HG03196 (cell line): ENCODE results near the gene SPEF2.

Experiments
- ATAC-seq: cut with Tn5 transposase; IDR thresholded peaks from one replicate; pipeline ENCODE4 v1.9.1; 2021; ENCODE audit not compliant: unreplicated experiment

SPEF2 gene

DNA sequence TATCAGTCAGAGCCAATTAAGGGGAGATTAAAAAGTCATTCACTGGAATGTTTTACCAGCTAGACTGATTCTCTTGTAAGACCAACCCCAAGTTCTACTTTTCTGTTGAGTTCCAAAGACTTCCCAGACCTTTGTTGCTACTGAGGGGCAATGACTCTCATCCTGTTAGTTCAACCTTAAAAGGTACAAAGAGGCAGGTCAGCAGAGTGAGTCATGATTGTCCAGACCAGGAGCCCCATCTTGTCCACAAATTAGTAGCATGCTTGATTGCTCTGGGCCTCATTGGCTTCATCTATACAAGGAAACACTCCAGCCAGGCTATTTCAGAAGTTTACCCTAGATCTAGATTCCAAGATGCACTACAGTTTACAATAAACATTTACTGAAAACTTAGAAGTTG, 159.1 kb downstream of the SPEF2 start:
- no peak for ATAC-seq

DNA sequence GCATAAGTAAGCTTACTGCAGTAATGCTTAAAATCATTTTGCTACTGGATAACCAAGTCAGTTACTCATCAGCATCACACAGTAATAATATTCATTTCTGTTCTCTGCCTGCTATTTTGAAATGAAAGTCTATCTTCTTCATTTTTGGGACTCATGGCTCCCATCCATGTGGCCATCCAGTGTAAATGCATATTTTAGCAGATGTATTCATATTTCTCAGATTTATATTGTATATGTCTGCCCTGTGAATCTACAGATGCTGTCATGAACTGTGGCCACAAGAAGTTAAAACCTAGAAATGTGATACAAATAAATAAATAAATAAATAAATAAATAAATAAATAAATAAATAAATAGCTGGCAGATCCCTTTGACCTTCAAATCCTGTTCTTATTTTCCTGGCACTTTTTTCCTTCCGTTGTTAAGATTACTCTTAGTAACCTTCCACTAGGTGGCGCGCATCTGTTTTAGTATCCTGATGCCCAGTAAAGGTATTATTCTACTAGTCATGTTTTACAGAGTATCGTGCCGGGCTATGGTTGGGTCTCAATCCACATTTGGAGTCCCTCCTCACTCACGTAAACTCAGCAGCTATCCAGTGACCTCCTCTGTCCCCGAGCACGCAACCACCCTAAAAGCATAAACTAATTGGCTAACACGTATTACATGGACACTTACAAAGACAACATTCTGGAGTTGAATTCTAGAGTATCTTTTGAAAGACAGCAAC, 159.9 kb downstream of the SPEF2 start:
- ATAC-seq, result no peak

DNA sequence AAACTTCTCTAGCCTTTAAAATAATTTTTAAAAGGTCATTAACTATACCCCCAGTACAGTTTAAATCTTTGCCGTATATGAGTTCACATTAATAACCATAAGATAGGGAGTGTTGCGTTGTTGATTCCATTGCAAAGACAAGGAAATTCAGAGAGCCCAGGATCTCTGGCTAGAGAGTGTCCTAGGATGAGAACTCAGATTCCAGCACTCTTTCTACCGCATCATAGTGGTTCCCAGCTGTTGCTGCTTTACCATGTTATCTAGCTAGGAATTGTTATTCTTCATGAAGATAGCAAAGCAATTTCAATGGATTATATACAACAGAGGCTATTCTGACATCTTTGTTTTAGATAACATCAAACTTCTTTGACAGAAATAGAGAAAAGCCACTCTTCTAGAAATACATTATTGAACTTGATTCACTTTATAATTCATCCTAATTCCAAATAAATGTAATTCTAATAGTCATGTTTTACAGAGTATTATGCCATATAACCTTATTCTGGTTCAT, 160.7 kb downstream of the SPEF2 start:
- no peak for ATAC-seq

DNA sequence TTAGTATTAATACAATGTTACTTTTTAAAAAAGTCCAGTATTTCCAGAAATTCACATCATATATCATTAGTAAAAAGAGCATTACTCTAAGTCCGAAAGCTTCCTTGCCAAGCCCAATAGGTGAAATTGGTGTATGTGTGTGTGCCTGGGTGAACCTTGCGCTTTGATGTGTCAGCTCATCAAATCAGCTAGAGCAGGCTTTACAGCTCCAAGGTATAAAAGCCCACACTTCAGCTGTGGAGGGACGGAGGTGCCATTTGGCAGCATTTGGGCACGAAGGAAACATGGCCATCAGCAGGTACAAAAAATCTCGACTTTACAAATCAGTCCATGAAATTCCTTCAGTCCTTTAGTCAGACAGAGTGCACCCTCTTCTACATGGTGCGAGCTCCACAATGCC, 162.6 kb downstream of the SPEF2 start:
- no peak for ATAC-seq

DNA sequence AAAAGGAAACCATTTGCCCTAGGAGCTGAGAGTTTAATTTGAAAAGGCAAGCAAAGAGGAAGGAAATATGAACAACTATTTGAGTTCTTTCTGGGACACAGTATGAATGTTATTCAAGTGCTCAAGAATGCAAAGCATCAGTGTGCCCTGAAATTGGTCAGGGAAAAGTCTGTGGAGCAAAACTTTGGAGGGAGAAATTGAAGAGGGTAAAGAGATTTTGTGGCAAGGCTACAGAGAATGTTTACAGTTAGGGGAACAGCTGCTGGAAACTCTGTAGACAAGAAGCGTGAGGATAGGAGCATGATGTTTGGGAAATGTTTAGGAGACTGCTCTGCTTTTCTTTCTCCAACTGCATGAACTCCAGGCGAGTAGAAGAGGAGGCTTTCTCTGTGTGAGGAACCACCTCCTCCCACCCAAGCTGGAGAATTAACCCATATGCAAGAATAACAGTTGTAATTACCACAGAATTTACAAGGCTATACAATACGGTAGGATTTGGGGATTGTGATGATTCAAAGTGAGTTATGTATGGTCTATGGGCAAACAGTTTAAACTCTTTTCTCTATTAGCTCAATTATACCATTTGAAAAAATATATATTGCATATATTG, 163.6 kb downstream of the SPEF2 start:
- ATAC-seq, result no peak

DNA sequence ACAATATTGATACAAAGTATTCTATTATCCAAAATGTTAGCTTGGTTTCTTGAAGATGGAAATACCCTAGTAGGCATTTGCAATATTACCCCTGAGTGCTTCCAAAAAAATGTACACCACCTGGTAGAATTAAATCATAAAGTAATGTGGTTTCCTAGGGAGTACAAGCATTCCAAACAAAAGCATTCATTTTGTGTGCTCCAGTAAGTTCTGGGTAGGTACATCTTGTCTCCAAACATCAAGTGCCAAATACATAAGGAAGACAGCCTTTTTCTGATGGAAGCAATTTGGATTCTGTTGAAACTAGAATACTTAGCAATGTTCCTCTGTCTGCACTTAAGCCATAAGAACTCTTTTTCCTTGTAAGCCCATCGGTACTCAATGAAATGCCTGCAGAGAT, 165.9 kb downstream of the SPEF2 start:
- no peak for ATAC-seq

DNA sequence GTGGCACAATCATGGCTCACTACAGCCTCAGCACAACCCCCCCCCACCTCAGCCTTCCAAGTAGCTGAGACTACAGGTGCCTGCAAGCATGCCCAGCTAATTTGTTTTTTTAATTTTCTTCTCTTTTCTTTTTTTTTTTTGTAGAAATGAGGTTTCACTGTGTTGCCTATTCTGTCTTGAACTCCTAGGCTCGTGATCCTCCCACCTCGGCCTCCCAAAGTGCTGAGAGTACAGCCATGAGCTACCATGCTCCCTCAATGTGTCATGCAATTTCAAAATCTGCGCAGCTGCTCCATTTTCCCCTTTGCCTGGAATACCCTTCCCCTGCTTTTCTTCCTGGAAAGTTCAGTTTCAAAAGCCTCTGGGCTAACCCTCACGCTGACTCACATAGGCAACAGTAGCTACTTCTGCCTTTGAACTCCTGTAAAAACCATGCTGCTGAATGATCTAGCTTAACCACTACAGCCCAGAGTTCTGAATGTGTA, 168.0 kb downstream of the SPEF2 start:
- ATAC-seq, result no peak

DNA sequence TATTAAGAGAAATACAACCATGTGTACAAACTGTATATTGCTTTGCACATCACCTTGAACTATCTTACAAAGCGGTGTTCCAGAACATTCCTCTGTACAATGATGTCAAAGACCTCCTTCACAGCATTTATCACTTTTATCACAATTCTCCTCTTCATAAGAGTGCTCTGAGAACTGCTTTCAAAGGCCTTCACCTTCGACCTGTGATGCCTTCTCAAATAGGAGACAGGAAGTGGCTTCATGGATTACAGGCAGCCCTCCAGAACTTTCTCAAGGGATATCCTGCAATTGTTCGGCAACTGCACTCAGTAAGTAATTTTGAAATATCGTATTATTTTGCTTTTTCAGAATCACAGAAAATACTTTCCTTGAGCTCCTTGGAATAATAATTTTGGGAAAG, 171.1 kb downstream of the SPEF2 start:
- no peak for ATAC-seq

DNA sequence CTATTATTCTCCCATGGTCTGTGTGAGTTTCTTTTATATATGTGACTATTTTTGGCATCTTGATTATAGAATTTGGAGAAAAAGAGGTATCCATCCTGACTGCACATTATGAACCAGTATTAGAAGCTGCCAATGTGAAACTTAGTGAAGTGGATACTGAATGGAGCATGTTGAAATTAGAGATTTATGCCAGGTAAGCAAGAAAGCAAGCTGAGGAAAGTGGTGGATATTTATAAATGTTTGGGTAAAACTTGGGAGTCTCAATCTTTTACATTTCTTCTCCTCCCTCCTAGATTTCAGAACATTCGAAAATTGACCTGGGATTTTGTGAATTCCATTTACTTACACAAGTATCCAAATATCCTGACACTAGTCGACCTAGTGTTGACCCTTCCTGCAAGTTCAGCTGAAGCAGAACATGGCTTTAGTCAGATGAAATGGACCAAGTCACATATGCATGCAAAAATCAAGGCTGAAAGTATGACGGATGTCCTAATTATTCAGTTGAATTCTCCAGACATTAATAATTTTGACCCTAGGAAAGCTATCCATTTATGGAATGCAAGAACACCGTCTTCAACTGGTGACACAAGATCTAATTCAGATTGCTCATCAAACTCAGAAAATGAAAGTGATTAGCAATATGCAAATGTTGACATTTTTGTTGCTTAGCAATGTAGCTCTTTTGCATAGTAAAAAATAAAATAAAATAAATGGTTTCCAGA, 172.2 kb downstream of the SPEF2 start:
- no peak for ATAC-seq

DNA sequence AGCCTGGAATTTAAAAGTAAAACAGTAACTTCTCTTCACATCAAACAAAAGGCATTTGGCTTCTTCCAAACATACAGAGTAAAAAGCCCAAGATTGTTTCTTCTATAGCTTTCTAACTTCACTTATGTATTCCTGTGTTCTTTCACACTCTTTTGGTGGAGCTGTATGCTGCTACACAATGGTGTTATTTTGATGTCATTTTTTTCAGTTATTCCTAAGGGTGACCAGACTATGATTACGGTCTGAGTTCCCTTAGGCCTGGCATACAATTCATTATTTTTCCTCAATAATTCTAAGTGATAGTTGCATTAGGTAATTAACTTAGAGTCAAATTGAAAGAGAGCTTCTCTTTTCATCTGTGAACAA, 172.8 kb downstream of the SPEF2 start:
- ATAC-seq, result no peak

DNA sequence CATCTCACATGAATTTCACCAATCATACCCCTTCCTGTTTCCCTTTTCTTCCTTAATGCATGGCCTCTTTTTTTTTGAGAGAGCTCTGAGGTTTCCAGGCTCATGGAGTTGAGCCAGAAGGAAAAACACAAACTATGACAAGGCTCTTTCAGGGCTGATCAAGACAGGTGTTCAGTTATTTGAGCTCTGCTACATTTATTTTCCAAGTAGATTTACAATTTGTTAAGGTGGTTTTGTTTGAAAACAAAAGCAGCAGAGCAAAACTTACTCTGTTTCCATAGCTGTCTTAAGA, 176.6 kb downstream of the SPEF2 start:
- no peak for ATAC-seq

DNA sequence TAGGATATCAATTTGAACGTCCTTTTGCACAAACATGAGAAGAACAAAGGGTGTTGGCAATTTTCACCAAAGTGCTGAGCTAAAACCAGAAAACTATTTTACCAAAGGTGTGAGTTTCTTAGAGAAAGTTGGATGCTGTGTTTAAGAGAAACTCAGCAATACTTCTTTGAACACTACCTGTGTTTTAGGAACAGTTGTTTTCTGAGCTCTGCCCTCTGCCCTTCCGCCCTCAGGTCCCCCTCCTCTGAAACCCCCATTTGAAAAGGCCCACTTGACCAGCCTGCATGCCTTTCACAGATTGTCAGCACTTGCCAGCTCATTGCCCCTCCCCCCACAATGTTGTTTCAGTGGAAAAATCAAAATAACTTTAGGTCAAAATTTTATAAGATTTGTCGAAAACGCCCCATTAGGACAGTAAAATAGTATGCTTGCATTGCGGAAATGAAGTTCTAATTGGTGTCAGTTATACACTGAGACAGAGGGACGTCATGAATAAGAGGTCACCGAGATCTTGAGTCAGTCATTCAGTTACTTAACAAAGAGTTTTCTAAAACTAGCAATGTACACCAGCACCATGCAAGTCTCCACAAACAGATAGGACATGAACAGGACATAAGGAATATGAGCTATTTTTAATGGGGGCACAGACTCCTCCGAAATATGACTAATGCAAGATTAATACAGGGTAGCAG, 177.2 kb downstream of the SPEF2 start:
- ATAC-seq, result no peak

DNA sequence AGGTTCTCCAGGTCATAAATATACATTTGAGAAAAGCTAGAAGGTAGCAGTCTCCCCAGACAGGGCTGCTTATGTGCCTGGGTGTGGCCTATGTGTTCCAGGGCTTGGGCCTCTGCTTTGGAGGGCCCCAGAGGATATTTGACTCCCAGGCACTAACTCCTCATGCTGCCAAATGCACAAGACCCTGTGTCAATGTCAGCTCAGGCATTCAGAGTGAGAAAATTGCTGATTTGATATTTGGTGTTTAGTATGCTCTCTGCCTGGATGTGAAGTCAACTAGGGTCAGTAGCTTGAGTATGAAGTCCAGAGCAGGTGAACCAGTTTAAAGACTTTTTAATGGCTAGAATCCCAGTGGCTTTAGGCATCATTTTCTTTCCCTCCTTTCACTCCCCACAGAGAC, 181.5 kb downstream of the SPEF2 start:
- no peak for ATAC-seq

DNA sequence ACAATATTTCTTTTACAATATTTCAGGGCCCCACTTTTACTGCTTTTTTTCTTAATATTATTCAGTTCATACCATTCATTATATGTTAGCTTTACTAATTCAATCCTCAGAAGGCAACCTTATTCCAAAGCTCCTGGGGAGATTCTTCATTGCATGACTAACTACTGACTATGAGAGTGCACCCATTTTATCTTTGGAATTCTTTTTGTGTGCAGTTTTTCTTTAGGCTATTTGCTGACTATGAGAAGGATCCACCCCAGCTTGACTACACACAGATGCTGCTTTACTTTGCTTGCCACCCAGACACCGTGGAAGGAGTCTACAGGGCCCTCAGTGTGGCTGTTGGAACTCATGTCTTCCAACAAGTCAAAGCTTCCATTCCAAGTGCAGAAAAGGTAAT, 182.1 kb downstream of the SPEF2 start:
- no peak for ATAC-seq

DNA sequence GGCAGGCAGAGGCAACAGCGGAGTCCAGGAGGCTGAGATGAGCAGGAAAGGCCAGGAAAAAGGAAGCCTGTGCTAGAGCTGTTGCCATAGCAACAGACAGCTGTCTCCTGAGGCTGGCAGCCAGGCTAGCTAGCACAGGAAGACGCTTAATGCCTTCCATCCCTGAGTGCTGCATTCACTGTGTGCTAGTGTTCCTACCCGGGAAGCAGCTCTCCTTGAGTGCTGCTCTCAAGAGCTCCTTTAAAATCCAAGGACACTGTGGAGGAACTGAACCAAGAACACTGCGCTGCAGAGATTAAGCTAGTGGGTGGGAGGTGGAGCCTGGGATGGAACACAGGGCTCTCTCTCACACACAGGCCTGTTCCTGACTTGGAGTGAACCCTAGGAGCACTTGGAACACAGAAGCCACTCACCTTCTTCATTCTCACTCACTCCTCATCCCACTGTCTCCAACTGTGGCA, 185.6 kb downstream of the SPEF2 start:
- no peak for ATAC-seq

DNA sequence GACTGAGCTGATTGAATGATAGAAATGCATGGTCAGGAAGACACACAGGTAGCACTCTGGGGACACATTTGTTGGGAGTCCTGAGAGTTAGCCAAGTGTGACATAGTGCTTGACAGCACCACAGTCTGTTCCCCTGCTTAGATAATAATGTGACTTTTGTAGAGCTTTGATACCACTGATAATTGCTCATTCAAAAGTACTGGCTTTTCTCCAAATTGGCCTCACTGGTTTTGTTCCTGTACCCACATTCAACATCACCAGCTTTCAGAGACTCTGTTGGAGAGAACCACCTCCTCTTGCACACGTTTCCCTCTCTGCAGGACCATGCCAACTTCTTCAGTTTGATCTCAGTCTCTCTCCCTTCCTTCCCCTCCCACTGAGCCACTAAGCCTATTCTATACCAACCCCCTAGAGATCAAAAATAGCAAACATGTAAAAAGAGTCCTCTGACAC, 186.6 kb downstream of the SPEF2 start:
- no peak for ATAC-seq

DNA sequence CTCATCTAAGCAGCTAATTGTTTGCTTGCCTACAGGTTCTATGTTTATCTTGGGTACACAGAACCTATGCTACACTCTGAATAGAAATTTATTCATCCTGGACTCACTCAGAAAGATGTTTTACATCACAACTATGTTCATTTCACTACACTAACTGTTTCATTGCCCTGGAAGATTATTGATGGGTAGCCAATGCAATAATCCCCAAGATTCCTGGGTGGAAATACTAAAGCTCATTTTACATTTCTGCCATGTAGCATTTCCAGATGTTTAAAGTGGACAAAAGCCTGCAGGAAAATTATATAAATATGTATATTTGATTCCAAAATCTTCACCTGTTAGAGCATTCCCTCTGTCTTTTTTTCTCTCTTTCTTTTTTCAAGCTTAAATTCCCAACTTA, 187.2 kb downstream of the SPEF2 start:
- ATAC-seq, result no peak

DNA sequence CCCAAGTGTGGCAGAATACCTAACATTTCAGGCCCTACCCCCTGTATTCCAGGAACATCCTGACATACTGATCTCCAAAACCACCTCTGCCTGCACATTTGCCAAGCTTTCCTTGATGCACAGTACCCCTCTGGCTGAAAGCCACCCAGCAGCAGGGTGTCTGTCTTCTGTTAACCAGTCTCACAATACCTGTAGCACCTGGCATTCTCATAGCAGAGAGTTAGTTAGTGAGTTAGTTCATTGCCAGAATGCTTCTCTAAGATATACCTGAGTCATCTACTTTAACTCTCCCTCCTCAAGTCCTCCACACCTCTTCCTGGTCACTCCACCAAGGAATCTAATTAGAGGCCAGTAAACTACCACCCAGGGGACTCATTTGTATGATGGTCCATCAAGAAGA, 192.9 kb downstream of the SPEF2 start:
- ATAC-seq, result no peak

DNA sequence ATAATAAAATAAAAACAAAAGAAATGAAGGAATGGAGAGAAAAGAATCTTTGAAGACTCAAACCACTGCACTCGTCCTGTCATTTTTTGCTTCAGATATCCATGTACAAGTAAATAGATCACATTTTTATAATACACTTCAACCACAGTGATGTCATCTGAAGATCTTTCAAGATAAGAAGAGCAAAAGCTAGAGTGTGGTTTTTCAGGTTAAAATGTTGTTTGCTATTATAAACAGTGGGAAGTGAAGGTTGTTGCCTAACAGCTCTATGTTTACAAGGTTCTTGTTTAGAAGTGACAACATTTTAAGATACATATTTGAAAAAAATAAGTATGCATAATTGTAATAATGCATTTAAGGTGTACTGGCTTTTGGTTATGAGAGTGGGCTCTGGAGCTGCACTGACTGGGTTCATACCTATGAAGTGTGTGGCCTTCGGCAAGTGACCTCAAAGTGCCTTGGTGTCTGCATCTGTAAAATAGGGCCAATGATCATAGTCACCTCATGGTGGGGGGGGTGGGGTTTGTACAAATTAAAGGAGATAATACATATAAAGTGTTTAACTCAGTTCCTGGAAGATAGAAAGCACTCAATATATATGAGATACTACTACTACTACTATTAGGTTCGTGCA, 193.6 kb downstream of the SPEF2 start:
- no peak for ATAC-seq

DNA sequence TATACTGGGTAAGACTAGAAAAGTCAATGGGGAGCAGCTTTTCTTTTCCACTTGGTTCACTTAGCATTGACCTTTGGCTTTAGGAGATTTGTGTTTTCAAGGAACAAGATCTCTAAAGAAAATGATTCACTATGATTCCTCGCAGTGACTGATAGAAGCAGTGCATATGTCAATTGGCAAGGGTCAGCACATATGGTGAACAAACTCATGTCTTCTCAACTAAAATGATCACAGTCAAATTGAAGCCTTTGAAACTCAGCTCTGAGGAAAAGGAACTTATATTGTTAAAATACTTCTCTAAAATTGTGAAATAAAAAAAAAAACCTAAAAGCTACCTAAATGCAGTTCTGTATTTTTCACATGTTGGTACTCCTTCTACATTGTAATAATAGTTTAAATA, 195.9 kb downstream of the SPEF2 start:
- no peak for ATAC-seq
